ENCODE data around the gene ORC1.

The ORC1 gene

GRCh38 chr1:52367272-52367671 is 37.0 kb downstream of the ORC1 start:
- Histone ChIP-seq H3K36me3 (replicated peaks; ENCODE audit: insufficient read depth, low read length) (no peaks in the 10 kb centered on the region), H3K27me3 (replicated peaks; ENCODE audit: insufficient read depth, low read length) (no peaks in the 10 kb centered on the region), H3F3A (ENCODE audit: insufficient read depth, low read length) (peaks cover 10% of the 10 kb centered on the region), H3K9ac (ENCODE audit: low read length) (no peak overlapping the region), H3K9me2 (replicated peaks; ENCODE audit: insufficient read depth, low read length) (no peaks in the 10 kb centered on the region), H3K4me3 (ENCODE audit: low read length) (no peak overlapping the region; the same call in 1 of the 2 replicates), H3K79me2 (ENCODE audit: low read length) (peaks cover 30% of the 10 kb centered on the region), H3K4me2 (ENCODE audit: low read depth, low read length) (peak overlapping the region; percentile 50; the same call in 1 of the 2 replicates), H2AFZ (ENCODE audit: low read length) (0 out of 2 replicates have a peak overlapping the region, but pooled peaks have one; percentile 60), H3K9me3 (replicated peaks; ENCODE audit: insufficient read depth, low read length) (no peaks in the 10 kb centered on the region), H4K20me1 (ENCODE audit: insufficient read depth, low read length) (no peaks in the 10 kb centered on the region), H3K27ac (ENCODE audit: low read length) (no peak overlapping the region), H3K4me1 (ENCODE audit: low read length) (peaks cover 8% of the 10 kb centered on the region)
- TF ChIP-seq EZH2phosphoT487 (IDR thresholded peaks at IDR 0.05; ENCODE audit: low read length) (no peak), EZH2 (optimal IDR thresholded peaks at IDR 0.05; ENCODE audit: low read depth, low read length) (no peak), CTCF (IDR thresholded peaks at IDR 0.05; ENCODE audit: low read length) (no peak)
- no peak for DNase-seq

- no peaks in the 10 kb centered on the region for H4K20me1 ChIP-seq (ENCODE audit: insufficient read depth, low read length)
- H3K4me2 ChIP-seq (ENCODE audit: low read depth, low read length): peak overlapping the region; percentile 50
- H3K9ac ChIP-seq (ENCODE audit: low read length): peak overlapping the region; percentile 94; the same call in 1 of the 2 replicates
- H3K9me3 ChIP-seq (replicated peaks; ENCODE audit: insufficient read depth, low read length): no peaks in the 10 kb centered on the region
- peak overlapping the region; percentile 60 for H2AFZ ChIP-seq (ENCODE audit: low read length)
- no peak for DNase-seq
- H3K9me2 ChIP-seq (replicated peaks; ENCODE audit: insufficient read depth, low read length): no peaks in the 10 kb centered on the region
- H3K36me3 ChIP-seq (replicated peaks; ENCODE audit: insufficient read depth, low read length): no peaks in the 10 kb centered on the region
- peaks cover 38% of the 10 kb centered on the region for H3K79me2 ChIP-seq (ENCODE audit: low read length)
- H3K27me3 ChIP-seq (replicated peaks; ENCODE audit: insufficient read depth, low read length): no peaks in the 10 kb centered on the region
- TF ChIP-seq CTCF (IDR thresholded peaks at IDR 0.05; ENCODE audit: low read length) (no peak), EZH2 (optimal IDR thresholded peaks at IDR 0.05; ENCODE audit: low read depth, low read length) (no peak), EZH2phosphoT487 (IDR thresholded peaks at IDR 0.05; ENCODE audit: low read length) (no peak)
- peak overlapping the region; percentile 77; the same call in 1 of the 2 replicates for H3K27ac ChIP-seq (ENCODE audit: low read length)
- peak overlapping the region; percentile 94 for H3K4me3 ChIP-seq (ENCODE audit: low read length)
- H3F3A ChIP-seq (ENCODE audit: insufficient read depth, low read length): peaks cover 10% of the 10 kb centered on the region
- H3K4me1 ChIP-seq (ENCODE audit: low read length): peaks cover 8% of the 10 kb centered on the region
Measured at GRCh38 chr1:52366517-52366827, 37.8 kb downstream of the ORC1 start.

- H3K27ac ChIP-seq (ENCODE audit: low read length): peak within 1 kb of the TSS; percentile 77
- H3K4me1 ChIP-seq (ENCODE audit: low read length): peaks cover 8% of the 10 kb centered on the region
Measured at GRCh38 chr1:52365746-52366516, 38.3 kb downstream of the ORC1 start, which contains the start of gene CC2D1B. CC2D1B (minus strand) TSS chr1:52366205; CDS start chr1:52364620, 1,585 bp downstream.

More at GRCh38 chr1:52365746-52366516, 38.3 kb downstream of the ORC1 start, which contains the start of gene CC2D1B:
- H3K4me3 ChIP-seq (ENCODE audit: low read length): peak within 1 kb of the TSS; percentile 94
- H3K27me3 ChIP-seq (replicated peaks; ENCODE audit: insufficient read depth, low read length): no peaks in the 10 kb centered on the region
- peak within 1 kb of the TSS; percentile 82 for H2AFZ ChIP-seq (ENCODE audit: low read length)
- TF ChIP-seq CTCF (IDR thresholded peaks at IDR 0.05; ENCODE audit: low read length): no peak; the same call in 1 of the 2 replicates
- no peak for TF ChIP-seq EZH2 (optimal IDR thresholded peaks at IDR 0.05; ENCODE audit: low read depth, low read length)
- TF ChIP-seq EZH2phosphoT487 (IDR thresholded peaks at IDR 0.05; ENCODE audit: low read length): no peak
- no peaks in the 10 kb centered on the region for H3K9me2 ChIP-seq (replicated peaks; ENCODE audit: insufficient read depth, low read length)
- H3K9me3 ChIP-seq (replicated peaks; ENCODE audit: insufficient read depth, low read length): no peaks in the 10 kb centered on the region
- H3K36me3 ChIP-seq (replicated peaks; ENCODE audit: insufficient read depth, low read length): no peaks in the 10 kb centered on the region
- H4K20me1 ChIP-seq (ENCODE audit: insufficient read depth, low read length): no peaks in the 10 kb centered on the region
- peaks cover 10% of the 10 kb centered on the region for H3F3A ChIP-seq (ENCODE audit: insufficient read depth, low read length)
- peak; percentile 99 for DNase-seq
- H3K9ac ChIP-seq (ENCODE audit: low read length): peak within 1 kb of the TSS; percentile 94
- peaks cover 41% of the 10 kb centered on the region for H3K79me2 ChIP-seq (ENCODE audit: low read length)
- peak within 1 kb of the TSS; percentile 79 for H3K4me2 ChIP-seq (ENCODE audit: low read depth, low read length)

All from MM.1S (cell line).